Aorta (tissue), 5 donors: Measurements from ENCODE around the gene B3GAT3. TPM values are rescaled to one million over a fixed set of nuclear protein-coding genes. Genes with fewer than 3 reads are reported as not detected.
A peak's percentile ranks its signal among the peaks of the same experiment; 100 is the strongest.
"Not testable (repeated sequence)": the region's sequence is repeated elsewhere in the genome, so short reads cannot be mapped to it uniquely, and the experiment has no call there.

ENCODE experiments used
- ATAC-seq: fragments of 200-7000 bp; cut with Tn5 transposase; one replicate; pipeline ENCODE4 v1.9.1; 2022; ENCODE audit warnings: moderate library complexity; ENCODE audit not compliant: low FRiP score
- DNase-seq, 2 donors: peaks; one replicate each; pipeline ENCODE4 v3.0.0-alpha.2; 2020
- H3K27ac ChIP-seq, 2 donors: one replicate each; pipeline ENCODE4 v1.5.1; 2013; ENCODE audit warnings: low read length in 2 of 2, mild to moderate bottlenecking in 2 of 2, moderate library complexity in 2 of 2, control low read depth in 1 of 2, inconsistent platforms in 1 of 2, low read depth in 1 of 2
- H3K27me3 ChIP-seq, 2 donors: one replicate each; pipeline ENCODE4 v1.6.1; 2013; ENCODE audit warnings: control low read depth in 1 of 2, low read length in 1 of 2, mild to moderate bottlenecking in 1 of 2, moderate library complexity in 1 of 2; ENCODE audit not compliant: insufficient read depth in 2 of 2, control insufficient read depth in 1 of 2
- H3K36me3 ChIP-seq, 2 donors: one replicate each; pipeline ENCODE4 v1.6.1; 2013; ENCODE audit warnings: control low read depth in 1 of 2, low read length in 1 of 2, mild to moderate bottlenecking in 1 of 2; ENCODE audit not compliant: insufficient read depth in 2 of 2, control insufficient read depth in 1 of 2
- H3K4me1 ChIP-seq, 2 donors: one replicate each; pipeline ENCODE4 v1.6.1; 2013; ENCODE audit warnings: low read length in 2 of 2, control low read depth in 1 of 2, mild to moderate bottlenecking in 1 of 2, moderate library complexity in 1 of 2; ENCODE audit not compliant: insufficient read depth in 2 of 2, control insufficient read depth in 1 of 2
- H3K4me3 ChIP-seq, 2 donors: one replicate each; pipeline ENCODE4 v1.5.1; 2013; ENCODE audit warnings: low read length in 2 of 2, control low read depth in 1 of 2, mild to moderate bottlenecking in 1 of 2
- H3K9me3 ChIP-seq: one replicate; pipeline ENCODE4 v1.6.1; 2013; ENCODE audit warnings: mild to moderate bottlenecking, low read length; ENCODE audit not compliant: control insufficient read depth
- WGBS, 2 donors: extraction: QIAGEN DNeasy Blood & Tissue Kit; methylation state at CpG; one replicate each; pipeline ENCODE4 v1.1.7; 2013; 5-methylcytosine and 5-hydroxymethylcytosine counted together
- intact Hi-C, 2 donors: fragments of 100-400 bp; cut with DNase I; formaldehyde crosslinking; loops; one replicate each; pipeline versions ENCODE4 v1.14.2 to v1.15.0; 2022
- microRNA-seq, 2 donors: library from miRNA; unstranded; fragments of <30 nt; microRNA quantifications; one replicate each; pipeline ENCODE4 v1.2.0, GENCODE V29; 2020
- polyA plus RNA-seq, 2 donors: library from polyadenylated mRNA; stranded (reverse); fragments of 200-250 nt; gene quantifications; one replicate each; pipeline ENCODE4 v1.2.3, GENCODE V29; 2013
- total RNA-seq, 2 donors: library from RNA; stranded (reverse); fragmentation: NEBNext Ultra II Directional; extraction: Animal tissue kit (Norgen Biotek cat#: 25700); gene quantifications; one replicate each; pipeline ENCODE4 v1.2.1, GENCODE V29; 2021
- donor health status: healthy with polysubstance abuse.
- donor health status: Bipolar disorder and iron deficiency.
- donor health status: DM: no; HTN: no; CAD: no.
- donor health status: DM: no; HTN: no; CAD: no.
- donor health status: DM: yes; HTN: yes; CAD: no.

The B3GAT3 gene
- total and polyA plus RNA-seq, 4 donors = 12.6 to 45.2 (median 33.2) TPM

GRCh38 chr11:62572431-62572830, 49.4 kb downstream of the B3GAT3 start:
- Histone ChIP-seq H3K4me1 (no peaks in the 10 kb centered on the region), H3K27ac (no peak overlapping the region)
- no peak for DNase-seq

GRCh38 chr11:62571493-62571892, 50.3 kb downstream of the B3GAT3 start:
- H3K4me1 ChIP-seq, H3K36me3 ChIP-seq, H3K4me3 ChIP-seq, H3K9me3 ChIP-seq, H3K27me3 ChIP-seq, H3K27ac ChIP-seq, ATAC-seq, DNase-seq, intact Hi-C loops: not testable (repeated sequence)
- WGBS, 2 donors = 87 to 89% methylated on average over 5 of the region's 5 CpGs

More at GRCh38 chr11:62572431-62572830, 49.4 kb downstream of the B3GAT3 start:
- ATAC-seq = no peak
- 72% methylated on average over 12 of the region's 12 CpGs for WGBS, 2 donors
- Histone ChIP-seq H3K27me3 (no peaks in the 10 kb centered on the region), H3K9me3 (no peaks in the 10 kb centered on the region), H3K4me3 (peak overlapping the region in 1 of 2 donors; percentile 82), H3K36me3 (peaks cover under 1 to 5% of the 10 kb centered on the region in 2 donors)
- intact Hi-C loops = no loop called here

- H3K4me1 ChIP-seq, DNase-seq, H3K27ac ChIP-seq, intact Hi-C loops, H3K9me3 ChIP-seq, H3K4me3 ChIP-seq, H3K27me3 ChIP-seq, H3K36me3 ChIP-seq, ATAC-seq: not testable (repeated sequence)
- WGBS, 2 donors = 91 to 92% methylated on average over 5 of the region's 5 CpGs
Measured at GRCh38 chr11:62570903-62571302, 50.9 kb downstream of the B3GAT3 start.

- DNase-seq (no peak), ATAC-seq (no peak)
- Histone ChIP-seq H3K36me3 (peaks cover 8% of the 10 kb centered on the region in 2 donors), H3K27ac (no peak overlapping the region), H3K9me3 (no peaks in the 10 kb centered on the region), H3K4me1 (no peaks in the 10 kb centered on the region), H3K4me3 (no peak overlapping the region), H3K27me3 (no peaks in the 10 kb centered on the region)
- intact Hi-C loops = no loop called here
- WGBS, 2 donors = 61 to 69% methylated on average over 1 of the region's 1 CpG
Measured at GRCh38 chr11:62569611-62570010, 52.2 kb downstream of the B3GAT3 start.

GRCh38 chr11:62567018-62567633, 54.7 kb downstream of the B3GAT3 start:
- intact Hi-C loops = no loop called here
- no peak for DNase-seq
- WGBS, 2 donors = 75 to 84% methylated on average over 8 of the region's 8 CpGs
- H3K4me3 ChIP-seq = no peak overlapping the region
- H3K9me3 ChIP-seq = no peaks in the 10 kb centered on the region
- ATAC-seq = no peak
- no peaks in the 10 kb centered on the region for H3K4me1 ChIP-seq
- H3K36me3 ChIP-seq = peaks cover 8% of the 10 kb centered on the region in 2 donors
- no peak overlapping the region for H3K27ac ChIP-seq
- no peaks in the 10 kb centered on the region for H3K27me3 ChIP-seq

GRCh38 chr11:62566247-62566646, 55.5 kb downstream of the B3GAT3 start:
- DNase-seq (no peak), ATAC-seq (no peak)
- intact Hi-C loops = no loop called here
- 89 to 91% methylated on average over 8 of the region's 8 CpGs for WGBS, 2 donors
- Histone ChIP-seq H3K27me3 (no peaks in the 10 kb centered on the region), H3K36me3 (peaks cover 6 to 8% of the 10 kb centered on the region in 2 donors), H3K9me3 (no peaks in the 10 kb centered on the region), H3K4me3 (no peak overlapping the region), H3K4me1 (no peaks in the 10 kb centered on the region), H3K27ac (no peak overlapping the region)

Small RNA genes within 50 kb of the gene (microRNA-seq; reads per million reads assigned to microRNA genes)
- 0 to 2.0 reads per million in 2 donors for gene MIR6747

Other genes starting within 250 kb of the B3GAT3 start
- gene SCGB1A1, start 203.0 kb downstream of the B3GAT3 start, total RNA-seq = not detected
- 1 to 10 TPM in 1 of 2 donors, under 1 TPM in 1; 0.61 to 5.0 TPM for gene SCGB1A1, start 203.0 kb downstream of the B3GAT3 start, polyA plus RNA-seq
- 1,000 to 10,000 TPM; 1,149 to 1,263 TPM for gene AHNAK, start 75.2 kb downstream of the B3GAT3 start, total RNA-seq
- gene AHNAK, start 75.2 kb downstream of the B3GAT3 start, polyA plus RNA-seq = 100 to 1,000 TPM; 146 to 237 TPM
- 100 to 1,000 TPM; 787 to 987 TPM for gene EEF1G, start 48.1 kb downstream of the B3GAT3 start, total RNA-seq
- gene EEF1G, start 48.1 kb downstream of the B3GAT3 start, polyA plus RNA-seq = 1,000 to 10,000 TPM; 1,251 to 1,857 TPM
- gene TUT1, start 30.5 kb downstream of the B3GAT3 start, total RNA-seq = 10 to 100 TPM; 14.8 to 14.9 TPM
- 10 to 100 TPM in 1 of 2 donors, 1 to 10 TPM in 1; 1.6 to 10.8 TPM for gene TUT1, start 30.5 kb downstream of the B3GAT3 start, polyA plus RNA-seq
- 10 to 100 TPM; 80.1 to 87.9 TPM for gene MTA2, start 20.1 kb downstream of the B3GAT3 start, total RNA-seq
- 10 to 100 TPM; 13.5 to 40.3 TPM for gene MTA2, start 20.1 kb downstream of the B3GAT3 start, polyA plus RNA-seq
- 100 to 1,000 TPM in 1 of 2 donors, 10 to 100 TPM in 1; 93.7 to 134 TPM for gene EML3, start 9.2 kb downstream of the B3GAT3 start, total RNA-seq
- gene EML3, start 9.2 kb downstream of the B3GAT3 start, polyA plus RNA-seq = 100 to 1,000 TPM in 1 of 2 donors, 10 to 100 TPM in 1; 15.7 to 182 TPM
- gene ROM1, start 8.7 kb downstream of the B3GAT3 start, total RNA-seq = 10 to 100 TPM in 1 of 2 donors, 1 to 10 TPM in 1; 9.0 to 15.6 TPM
- gene ROM1, start 8.7 kb downstream of the B3GAT3 start, polyA plus RNA-seq = 10 to 100 TPM; 33.2 to 33.9 TPM
- 100 to 1,000 TPM; 196 to 206 TPM for gene GANAB, start 24.6 kb upstream of the B3GAT3 start, total RNA-seq
- gene GANAB, start 24.6 kb upstream of the B3GAT3 start, polyA plus RNA-seq = 100 to 1,000 TPM in 1 of 2 donors, 10 to 100 TPM in 1; 41.2 to 117 TPM
- gene INTS5, start 31.3 kb upstream of the B3GAT3 start, total RNA-seq = 10 to 100 TPM; 12.5 to 13.3 TPM
- gene INTS5, start 31.3 kb upstream of the B3GAT3 start, polyA plus RNA-seq = 1 to 10 TPM; 3.8 to 6.2 TPM
- 10 to 100 TPM; 23.1 to 27.7 TPM for gene C11orf98, start 43.2 kb upstream of the B3GAT3 start, total RNA-seq
- gene C11orf98, start 43.2 kb upstream of the B3GAT3 start, polyA plus RNA-seq = 100 to 1,000 TPM in 1 of 2 donors, 10 to 100 TPM in 1; 79.3 to 121 TPM
- 10 to 100 TPM; 11.1 to 11.7 TPM for gene CSKMT, start 43.3 kb upstream of the B3GAT3 start, total RNA-seq
- 10 to 100 TPM in 1 of 2 donors, 1 to 10 TPM in 1; 8.8 to 16.3 TPM for gene CSKMT, start 43.3 kb upstream of the B3GAT3 start, polyA plus RNA-seq
- 1 to 10 TPM; 3.0 to 4.8 TPM for gene UQCC3, start 49.7 kb upstream of the B3GAT3 start, total RNA-seq
- 10 to 100 TPM in 1 of 2 donors, 1 to 10 TPM in 1; 5.8 to 12.7 TPM for gene UQCC3, start 49.7 kb upstream of the B3GAT3 start, polyA plus RNA-seq
- 1 to 10 TPM; 3.6 to 8.6 TPM for gene LBHD1, start 50.3 kb upstream of the B3GAT3 start, total RNA-seq
- 1 to 10 TPM; 2.3 to 7.6 TPM for gene LBHD1, start 50.3 kb upstream of the B3GAT3 start, polyA plus RNA-seq
- gene UBXN1, start 57.1 kb upstream of the B3GAT3 start, total RNA-seq = 10 to 100 TPM; 84.1 to 85.4 TPM
- 100 to 1,000 TPM; 186 to 224 TPM for gene UBXN1, start 57.1 kb upstream of the B3GAT3 start, polyA plus RNA-seq
- 10 to 100 TPM in 1 of 2 donors, 1 to 10 TPM in 1; 8.5 to 24.5 TPM for gene LRRN4CL, start 67.5 kb upstream of the B3GAT3 start, total RNA-seq
- gene LRRN4CL, start 67.5 kb upstream of the B3GAT3 start, polyA plus RNA-seq = under 1 TPM in 1 of 2 donors, not detected in 1; 0.10 TPM
- gene BSCL2, start 85.4 kb upstream of the B3GAT3 start, total RNA-seq = 10 to 100 TPM; 22.3 to 31.5 TPM
- gene BSCL2, start 85.4 kb upstream of the B3GAT3 start, polyA plus RNA-seq = 10 to 100 TPM; 38.7 to 61.8 TPM
- not detected for gene GNG3, start 85.7 kb upstream of the B3GAT3 start, total RNA-seq
- gene GNG3, start 85.7 kb upstream of the B3GAT3 start, polyA plus RNA-seq = under 1 TPM in 1 of 2 donors, not detected in 1; 0.33 TPM
- 10 to 100 TPM; 46.9 to 47.2 TPM for gene HNRNPUL2, start 105.5 kb upstream of the B3GAT3 start, total RNA-seq
- 10 to 100 TPM; 31.5 to 43.6 TPM for gene HNRNPUL2, start 105.5 kb upstream of the B3GAT3 start, polyA plus RNA-seq
- gene TTC9C, start 106.5 kb upstream of the B3GAT3 start, total RNA-seq = 10 to 100 TPM; 21.1 to 32.4 TPM
- gene TTC9C, start 106.5 kb upstream of the B3GAT3 start, polyA plus RNA-seq = 10 to 100 TPM; 17.3 to 40.7 TPM
- gene ZBTB3, start 132.2 kb upstream of the B3GAT3 start, total RNA-seq = 1 to 10 TPM; 9.7 to 9.8 TPM
- 1 to 10 TPM; 2.9 to 3.9 TPM for gene ZBTB3, start 132.2 kb upstream of the B3GAT3 start, polyA plus RNA-seq
- 10 to 100 TPM; 40.0 to 50.3 TPM for gene POLR2G, start 139.6 kb upstream of the B3GAT3 start, total RNA-seq
- 100 to 1,000 TPM in 1 of 2 donors, 10 to 100 TPM in 1; 80.4 to 109 TPM for gene POLR2G, start 139.6 kb upstream of the B3GAT3 start, polyA plus RNA-seq
- gene TAF6L, start 149.4 kb upstream of the B3GAT3 start, total RNA-seq = 10 to 100 TPM; 13.2 to 21.3 TPM
- gene TAF6L, start 149.4 kb upstream of the B3GAT3 start, polyA plus RNA-seq = 10 to 100 TPM; 14.5 to 43.5 TPM
- gene TMEM179B, start 165.4 kb upstream of the B3GAT3 start, total RNA-seq = 10 to 100 TPM; 26.8 to 31.0 TPM
- gene TMEM179B, start 165.4 kb upstream of the B3GAT3 start, polyA plus RNA-seq = 10 to 100 TPM; 29.2 to 55.9 TPM
- 10 to 100 TPM in 1 of 2 donors, 1 to 10 TPM in 1; 6.0 to 12.6 TPM for gene TMEM223, start 170.0 kb upstream of the B3GAT3 start, total RNA-seq
- gene TMEM223, start 170.0 kb upstream of the B3GAT3 start, polyA plus RNA-seq = 10 to 100 TPM; 10.4 to 10.6 TPM
- gene NXF1, start 183.5 kb upstream of the B3GAT3 start, total RNA-seq = 10 to 100 TPM; 82.4 to 99.9 TPM
- 100 to 1,000 TPM in 1 of 2 donors, 10 to 100 TPM in 1; 26.8 to 455 TPM for gene NXF1, start 183.5 kb upstream of the B3GAT3 start, polyA plus RNA-seq
- gene STX5, start 210.1 kb upstream of the B3GAT3 start, total RNA-seq = 10 to 100 TPM; 42.6 to 46.4 TPM
- gene STX5, start 210.1 kb upstream of the B3GAT3 start, polyA plus RNA-seq = 10 to 100 TPM; 19.2 to 44.0 TPM
- gene TEX54, start 210.9 kb upstream of the B3GAT3 start, total RNA-seq = not detected
- 1 to 10 TPM in 1 of 2 donors, not detected in 1; 5.5 TPM for gene TEX54, start 210.9 kb upstream of the B3GAT3 start, polyA plus RNA-seq
- gene WDR74, start 217.6 kb upstream of the B3GAT3 start, total RNA-seq = 10 to 100 TPM; 35.4 to 42.9 TPM
- 10 to 100 TPM; 13.5 to 53.9 TPM for gene WDR74, start 217.6 kb upstream of the B3GAT3 start, polyA plus RNA-seq